H7 (cell line): ENCODE measurements around the gene PTPRT. TPM values are rescaled to one million over a fixed set of nuclear protein-coding genes. Genes with fewer than 3 reads are reported as not detected.

Experiments
- DNase-seq: peaks from one replicate; pipeline ENCODE4 v3.0.0; 2012
- H3K27me3 ChIP-seq: 2 replicates; pipeline ENCODE4 v1.6.0; 2011; ENCODE audit warnings: mild to moderate bottlenecking, low read length; ENCODE audit not compliant: control insufficient read depth, insufficient read depth
- H3K36me3 ChIP-seq: replicated peaks from 2 replicates; pipeline ENCODE4 v1.5.1; 2011; ENCODE audit warnings: low read length; ENCODE audit not compliant: control insufficient read depth, insufficient read depth
- H3K4me3 ChIP-seq: 2 replicates; pipeline ENCODE4 v1.5.1; 2011; ENCODE audit warnings: low read depth, mild to moderate bottlenecking, control low read depth, low read length, moderate library complexity; ENCODE audit not compliant: insufficient read depth
- total RNA-seq: library from RNA; depleted of rRNA; stranded (reverse); fragments of >200 nt; shearing (Covaris generic); gene quantifications from 2 replicates; pipeline ENCODE4 v1.2.3, GENCODE V29; 2014; rRNA removed

Gene PTPRT
- total RNA-seq: 0.07 and 0.11 TPM in 2 replicates

GRCh38 chr20:43189554-43190331 lies at the start of gene PTPRT:
PTPRT (minus strand) TSS chr20:43189906; CDS start chr20:43189733, 173 bp downstream.
- Histone ChIP-seq H3K4me3 (peak within 1 kb of the TSS; percentile 50), H3K27me3 (peaks cover 44% of the 10 kb centered on the region), H3K36me3 (no peaks in the 10 kb centered on the region)
- DNase-seq: peak; percentile 91

GRCh38 chr20:43238833-43239232 lies 49.1 kb upstream of the PTPRT start:
- Histone ChIP-seq H3K27me3 (no peaks in the 10 kb centered on the region; the same call in 1 of the 2 replicates), H3K36me3 (no peaks in the 10 kb centered on the region), H3K4me3 (no peak overlapping the region)
- peak; percentile 62 for DNase-seq

- Histone ChIP-seq H3K36me3 (no peaks in the 10 kb centered on the region), H3K27me3 (no peaks in the 10 kb centered on the region; the same call in 1 of the 2 replicates), H3K4me3 (no peak overlapping the region)
- DNase-seq: no peak
Observed at GRCh38 chr20:43238266-43238665, 48.6 kb upstream of the PTPRT start.

DNA sequence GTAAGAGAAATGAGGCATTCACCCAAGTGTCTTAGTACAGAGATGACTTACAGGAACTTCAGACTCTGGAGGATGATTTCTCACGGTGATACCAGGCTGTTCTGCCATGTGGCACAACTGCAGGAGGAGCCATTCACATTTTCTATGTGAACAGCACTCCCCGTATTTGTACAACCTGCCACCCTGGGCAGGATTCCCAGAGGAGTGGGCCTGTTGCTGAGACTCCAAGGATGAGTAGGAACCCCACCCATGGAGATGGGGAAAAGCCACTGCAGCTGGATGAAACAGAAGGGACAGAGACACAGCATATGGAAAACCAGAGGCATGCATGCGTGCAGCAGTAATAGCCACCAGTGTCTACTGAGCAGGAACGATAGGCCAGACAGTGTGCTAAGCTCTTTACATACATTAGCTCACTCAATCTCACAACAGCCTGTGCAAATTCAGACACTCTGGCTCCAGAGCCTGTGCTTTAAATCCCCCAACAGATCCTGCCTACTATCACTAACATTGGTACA lies 48.0 kb upstream of the PTPRT start:
- no peak overlapping the region for H3K4me3 ChIP-seq
- DNase-seq: no peak
- H3K27me3 ChIP-seq: no peaks in the 10 kb centered on the region; the same call in 1 of the 2 replicates
- no peaks in the 10 kb centered on the region for H3K36me3 ChIP-seq

- no peak overlapping the region for H3K4me3 ChIP-seq
- H3K27me3 ChIP-seq: no peaks in the 10 kb centered on the region; the same call in 1 of the 2 replicates
- no peaks in the 10 kb centered on the region for H3K36me3 ChIP-seq
- no peak for DNase-seq
Observed at GRCh38 chr20:43235998-43236397, 46.3 kb upstream of the PTPRT start.

GRCh38 chr20:43231829-43232228 lies 42.1 kb upstream of the PTPRT start:
- H3K36me3 ChIP-seq: no peaks in the 10 kb centered on the region
- no peak for DNase-seq
- no peaks in the 10 kb centered on the region; the same call in 1 of the 2 replicates for H3K27me3 ChIP-seq
- H3K4me3 ChIP-seq: no peak overlapping the region

DNA sequence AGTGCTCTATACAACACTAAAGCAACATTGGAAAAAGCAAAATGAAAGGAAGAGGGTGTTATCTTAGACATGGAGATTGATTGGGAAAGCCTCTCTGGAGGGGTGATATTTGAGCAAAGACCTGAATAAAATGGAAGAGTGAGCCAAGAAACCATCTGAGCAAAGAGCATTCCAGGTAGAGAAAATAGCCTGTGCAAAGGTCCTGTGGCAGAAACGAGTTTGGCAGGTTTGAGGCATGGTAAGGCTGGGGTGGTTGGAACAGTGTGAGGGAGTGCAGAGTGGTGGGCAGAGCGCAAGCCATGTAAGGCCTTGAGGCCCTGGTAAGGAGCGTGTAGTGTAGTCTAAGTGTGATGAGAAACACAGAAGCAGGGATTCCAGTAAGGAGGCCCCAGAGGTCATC lies 40.0 kb upstream of the PTPRT start:
- H3K4me3 ChIP-seq: no peak overlapping the region
- H3K27me3 ChIP-seq: no peaks in the 10 kb centered on the region; the same call in 1 of the 2 replicates
- no peaks in the 10 kb centered on the region for H3K36me3 ChIP-seq
- DNase-seq: no peak

GRCh38 chr20:43220612-43221011 lies 30.9 kb upstream of the PTPRT start:
- no peak for DNase-seq
- Histone ChIP-seq H3K27me3 (no peaks in the 10 kb centered on the region), H3K36me3 (no peaks in the 10 kb centered on the region), H3K4me3 (no peak overlapping the region)

GRCh38 chr20:43210901-43211300 lies 21.2 kb upstream of the PTPRT start:
- H3K27me3 ChIP-seq: no peaks in the 10 kb centered on the region; the same call in 1 of the 2 replicates
- no peak for DNase-seq
- no peaks in the 10 kb centered on the region for H3K36me3 ChIP-seq
- H3K4me3 ChIP-seq: no peak overlapping the region

GRCh38 chr20:43209831-43210230 lies 20.1 kb upstream of the PTPRT start:
- Histone ChIP-seq H3K4me3 (no peak overlapping the region), H3K36me3 (no peaks in the 10 kb centered on the region), H3K27me3 (no peaks in the 10 kb centered on the region)
- DNase-seq: no peak

DNA sequence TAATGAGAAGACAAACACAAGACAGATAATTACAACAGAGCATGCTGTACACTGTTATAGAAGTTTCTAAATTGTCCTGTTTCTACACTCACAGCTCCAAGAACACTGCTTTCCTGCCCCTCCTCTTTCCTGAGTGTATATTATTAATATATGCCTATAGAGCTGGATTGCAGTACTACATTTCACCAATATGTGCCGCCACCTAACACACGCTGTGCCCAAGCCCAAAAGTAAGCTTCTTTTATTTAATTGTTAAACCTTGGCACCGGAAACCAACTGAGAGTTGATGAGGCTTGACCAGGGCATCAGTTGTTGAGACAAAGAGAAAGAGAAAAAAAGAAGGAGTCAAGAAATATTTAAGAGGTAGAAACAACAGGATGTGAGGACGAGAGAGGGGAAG lies 16.0 kb upstream of the PTPRT start:
- no peaks in the 10 kb centered on the region for H3K36me3 ChIP-seq
- H3K4me3 ChIP-seq: no peak overlapping the region
- DNase-seq: no peak
- H3K27me3 ChIP-seq: no peaks in the 10 kb centered on the region

DNA sequence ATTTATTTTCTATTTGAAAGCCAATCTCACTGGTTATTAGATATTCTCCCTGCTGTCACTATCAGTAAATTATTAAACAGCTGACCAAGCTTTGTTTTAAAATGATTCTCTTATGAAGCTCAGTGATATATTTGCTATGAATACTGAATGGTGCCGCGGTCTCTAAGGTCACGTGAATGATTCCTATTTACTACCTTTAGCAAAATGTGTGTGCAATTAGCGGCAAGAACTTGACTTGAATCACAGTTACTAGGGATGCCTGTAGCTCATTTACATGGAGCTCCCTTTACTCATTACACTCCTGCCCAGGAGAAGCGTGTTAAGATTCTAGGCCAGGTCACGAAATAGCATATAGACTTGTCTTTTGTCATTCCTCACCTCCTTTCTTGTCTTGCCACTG lies 12.4 kb upstream of the PTPRT start:
- H3K36me3 ChIP-seq: no peaks in the 10 kb centered on the region
- H3K4me3 ChIP-seq: no peak overlapping the region
- DNase-seq: no peak
- peaks cover 7% of the 10 kb centered on the region for H3K27me3 ChIP-seq

GRCh38 chr20:43198607-43199006 lies 8.9 kb upstream of the PTPRT start:
- H3K27me3 ChIP-seq: peaks cover 9% of the 10 kb centered on the region
- DNase-seq: peak; percentile 71

GRCh38 chr20:43196243-43196642 lies 6.5 kb upstream of the PTPRT start:
- H3K27me3 ChIP-seq: peaks cover 22% of the 10 kb centered on the region
- H3K36me3 ChIP-seq: no peaks in the 10 kb centered on the region
- H3K4me3 ChIP-seq: no peak overlapping the region
- no peak for DNase-seq

More at GRCh38 chr20:43198607-43199006, 8.9 kb upstream of the PTPRT start:
- no peak overlapping the region for H3K4me3 ChIP-seq
- H3K36me3 ChIP-seq: no peaks in the 10 kb centered on the region

- peaks cover 40% of the 10 kb centered on the region for H3K27me3 ChIP-seq
- H3K36me3 ChIP-seq: no peaks in the 10 kb centered on the region
- no peak for DNase-seq
Observed at GRCh38 chr20:43194137-43194536, 4.4 kb upstream of the PTPRT start.

More at GRCh38 chr20:43194137-43194536, 4.4 kb upstream of the PTPRT start:
- no peak overlapping the region for H3K4me3 ChIP-seq
